HUDEP-2 (cell line): Measurements from ENCODE around the gene LRRC72.
"Not testable (repeated sequence)": the region's sequence is repeated elsewhere in the genome, so short reads cannot be mapped to it uniquely, and the experiment has no call there.

Experiments used
- DNase-seq, 76 experiments: peaks; one replicate each; lab custom pipeline; 2025; ENCODE audit not compliant: unreplicated experiment in 76 of 76; lab: John Stamatoyannopoulos, UW

Gene LRRC72

GRCh38 chr7:16564909-16565426 is 38.3 kb downstream of the LRRC72 start:
- DNase-seq: peak in 18 of 76 experiments; percentile 2 to 42 (median 23)

GRCh38 chr7:16571941-16572340 is 45.3 kb downstream of the LRRC72 start:
- DNase-seq: no peak

- no peak for DNase-seq
These were observed 52.6 kb downstream of the LRRC72 start for GRCh38 chr7:16579216-16579615.

- no peak for DNase-seq
These were observed 54.7 kb downstream of the LRRC72 start for GRCh38 chr7:16581286-16581685.

GRCh38 chr7:16583834-16584233 is 57.2 kb downstream of the LRRC72 start:
- no peak for DNase-seq

- DNase-seq: no peak
These were observed 58.9 kb downstream of the LRRC72 start for GRCh38 chr7:16585540-16585939.

DNA sequence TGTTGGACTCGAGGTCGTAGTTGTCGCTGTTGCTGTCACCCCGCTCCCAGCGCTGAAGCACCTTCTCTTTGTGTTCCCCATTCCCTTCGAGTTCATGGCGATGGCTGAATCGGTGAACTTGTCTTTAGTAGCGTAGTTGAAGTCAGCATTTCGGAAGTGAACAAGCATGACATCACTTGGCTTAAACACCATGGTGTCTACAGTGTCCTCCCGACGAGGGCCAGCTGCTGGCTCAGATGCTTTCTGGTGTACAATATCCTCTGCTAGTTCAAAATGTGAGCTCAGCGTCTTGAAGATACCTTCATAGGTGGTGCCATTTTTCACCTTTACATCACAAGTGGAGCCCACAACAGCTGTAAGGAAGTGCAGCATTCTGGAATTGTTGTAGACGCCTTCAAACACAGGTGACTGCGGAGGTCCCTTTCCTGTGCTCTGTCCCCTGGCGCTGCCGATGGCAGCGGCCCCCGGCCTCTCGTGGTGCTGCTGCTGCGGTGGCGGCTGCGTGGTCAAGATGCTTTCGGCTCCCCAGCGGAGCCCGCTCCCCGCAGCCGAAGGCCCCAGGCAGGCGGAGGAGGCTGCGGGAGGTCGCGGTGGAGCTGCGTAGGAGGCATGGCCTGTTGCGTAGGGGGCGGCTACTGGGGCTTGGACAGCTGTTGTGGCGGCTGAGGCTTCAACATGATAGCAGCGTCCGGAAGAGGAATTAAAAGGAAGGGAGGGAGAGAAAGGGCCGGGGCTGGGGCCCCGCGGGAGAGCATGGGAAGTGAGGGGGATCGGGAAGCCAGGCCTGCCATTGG is 59.7 kb downstream of the LRRC72 start:
- DNase-seq: no peak

- DNase-seq: no peak
These were observed 60.5 kb downstream of the LRRC72 start for GRCh38 chr7:16587129-16587528.

GRCh38 chr7:16587790-16588189 is 61.2 kb downstream of the LRRC72 start:
- no peak for DNase-seq

- no peak for DNase-seq
These were observed 63.3 kb downstream of the LRRC72 start for GRCh38 chr7:16589881-16590280.

GRCh38 chr7:16590424-16590823 is 63.8 kb downstream of the LRRC72 start:
- DNase-seq: peak in 12 of 76 experiments; percentile 3 to 31 (median 20)

- DNase-seq: no peak
These were observed 65.8 kb downstream of the LRRC72 start for GRCh38 chr7:16592395-16592794.

DNA sequence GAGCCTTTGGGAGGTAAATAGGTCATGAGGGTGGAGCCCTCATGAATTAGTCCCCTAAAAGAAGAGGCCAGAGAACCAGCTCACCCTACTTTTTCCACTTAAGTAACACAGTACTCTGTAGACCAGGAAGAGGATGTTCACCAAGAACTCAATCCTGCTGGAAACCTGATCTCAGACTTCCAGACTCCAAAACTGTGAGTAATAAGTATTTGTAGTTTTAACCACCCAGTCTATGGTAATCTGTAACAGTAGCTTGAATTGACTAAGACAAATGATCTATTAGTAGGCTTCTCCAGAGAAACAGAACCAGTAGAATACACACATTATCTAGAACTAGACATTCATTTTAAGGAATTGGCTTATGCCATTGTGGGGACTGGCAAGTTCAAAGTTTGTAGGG is 67.4 kb downstream of the LRRC72 start:
- DNase-seq: no peak

- DNase-seq: no peak
These were observed 68.1 kb downstream of the LRRC72 start for GRCh38 chr7:16594676-16595075.

DNA sequence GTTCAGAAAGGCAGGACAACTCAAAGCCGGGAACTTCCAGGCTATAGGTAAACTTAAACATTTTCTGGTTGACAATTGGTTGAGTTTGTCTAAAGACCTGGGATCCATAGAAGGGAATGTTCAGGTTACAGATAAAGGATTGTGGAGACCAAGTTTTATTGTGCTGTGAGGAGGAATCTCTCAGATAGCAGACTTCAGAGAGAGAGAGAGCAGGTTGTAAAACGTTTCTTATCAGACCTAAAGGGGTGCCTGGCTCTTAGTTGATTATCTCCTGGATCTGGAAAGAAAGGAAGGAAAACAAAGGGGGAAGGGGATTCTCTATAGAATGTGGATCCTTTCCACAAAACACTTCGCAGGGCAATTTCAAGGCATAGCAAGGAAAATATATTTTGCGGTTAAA is 69.0 kb downstream of the LRRC72 start:
- not testable (repeated sequence) for DNase-seq

DNA sequence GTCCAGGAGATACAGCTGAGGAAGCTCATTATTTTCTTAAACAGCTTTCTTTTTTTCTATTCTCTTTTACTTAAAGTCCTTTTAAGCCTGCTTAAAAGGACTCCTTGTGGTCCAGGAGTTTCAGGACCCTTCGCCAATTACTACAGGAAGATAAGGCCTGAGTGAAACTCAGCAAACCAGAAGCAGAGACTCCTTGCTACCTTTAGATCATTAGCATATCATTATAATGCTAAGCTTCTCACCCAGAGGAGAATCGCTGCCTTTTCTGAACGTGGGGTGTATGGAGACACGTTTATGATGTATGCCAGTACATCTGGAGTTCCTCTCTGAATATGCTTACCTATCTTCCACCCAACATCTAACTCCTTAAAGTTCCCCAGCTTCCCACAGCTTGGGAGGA is 71.4 kb downstream of the LRRC72 start:
- no peak for DNase-seq

GRCh38 chr7:16599860-16600259 is 73.2 kb downstream of the LRRC72 start:
- DNase-seq: no peak

DNA sequence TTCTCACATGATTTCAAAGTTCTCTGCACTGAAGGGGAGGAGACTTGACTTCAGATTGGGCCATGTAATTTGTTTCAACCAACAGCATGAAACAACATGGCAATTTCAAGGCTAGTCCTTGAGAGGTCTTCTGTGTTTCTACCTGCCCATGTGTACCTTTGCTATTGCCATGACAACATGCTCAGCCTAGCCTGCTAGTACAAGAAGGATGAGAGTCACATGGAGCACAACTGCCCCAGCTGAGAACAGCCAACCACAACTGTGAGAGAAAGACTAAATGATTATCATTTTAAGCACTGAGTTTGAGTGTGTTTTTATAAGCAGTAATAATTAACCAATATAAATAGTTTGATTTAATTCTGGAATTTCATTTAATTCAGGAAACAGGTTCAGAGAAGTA is 77.0 kb downstream of the LRRC72 start:
- DNase-seq: no peak

DNA sequence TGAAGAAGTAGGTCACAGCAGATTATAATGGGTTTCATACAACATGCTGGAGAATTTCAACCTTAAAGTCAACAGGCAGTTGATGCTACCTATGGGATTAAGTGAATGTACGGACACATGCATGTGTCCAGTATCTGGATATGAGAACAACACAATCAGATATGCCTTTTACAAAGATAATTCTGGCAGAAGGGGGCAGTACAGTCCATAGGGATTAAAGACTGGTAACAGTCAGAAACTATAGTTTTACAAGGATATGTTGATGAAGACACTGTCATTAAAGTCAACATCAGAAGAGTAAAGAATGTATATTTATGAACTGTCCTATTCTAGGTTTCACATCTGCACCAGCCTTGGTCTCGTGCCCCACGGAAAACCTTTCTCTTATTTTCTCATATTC is 77.4 kb downstream of the LRRC72 start:
- peak in 5 of 76 experiments; percentile 3 to 15 (median 9) for DNase-seq

- DNase-seq: no peak
These were observed 80.1 kb downstream of the LRRC72 start for GRCh38 chr7:16606704-16607103.

DNA sequence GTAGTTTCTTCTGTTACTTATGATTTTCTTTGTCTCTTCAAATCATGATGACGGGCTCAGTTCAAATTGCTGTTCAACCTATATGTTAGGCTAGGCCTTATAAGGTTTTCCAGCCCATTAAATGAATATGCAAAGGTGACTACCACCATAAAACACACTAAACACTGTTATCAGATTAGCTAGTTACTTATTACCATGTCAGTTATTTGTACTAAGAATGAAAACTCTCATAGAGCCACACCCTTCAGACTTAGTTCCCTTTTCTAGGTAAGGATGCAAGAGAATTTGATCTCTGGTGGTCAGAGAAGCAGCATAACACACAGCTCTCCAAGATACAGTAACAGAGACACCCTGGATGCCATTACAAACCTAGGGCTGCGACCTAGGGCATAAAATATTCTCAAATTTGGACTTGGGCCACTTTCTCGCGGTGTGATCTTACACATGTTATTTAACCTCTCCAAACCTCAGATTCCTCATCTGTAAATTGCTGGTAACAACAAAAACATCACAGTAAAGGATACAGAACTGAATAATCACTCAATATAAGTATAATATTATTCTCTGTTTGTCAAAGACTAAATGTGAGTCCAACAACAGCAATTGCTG is 83.3 kb downstream of the LRRC72 start:
- peak in 4 of 76 experiments; percentile 5 to 12 (median 8) for DNase-seq

GRCh38 chr7:16611711-16612110 is 85.1 kb downstream of the LRRC72 start:
- no peak for DNase-seq
